Transverse colon (tissue), 4 donors: Measurements from ENCODE around the gene ACKR4. TPM values are rescaled to one million over a fixed set of nuclear protein-coding genes. Genes with fewer than 3 reads are reported as not detected.
A peak's percentile ranks its signal among the peaks of the same experiment; 100 is the strongest.

Source experiments
- DNase-seq: peaks from one replicate; pipeline ENCODE4 v3.0.0-alpha.2; 2019
- H3K27ac ChIP-seq, 4 donors: fragments of 200-600 bp; sonication (generic); 2 replicates each; pipeline ENCODE4 v1.5.1; 2016 to 2018; ENCODE audit warnings: inconsistent platforms in 4 of 4
- H3K27me3 ChIP-seq: fragments of 200-600 bp; sonication (generic); 2 replicates; pipeline ENCODE4 v1.5.1; 2017; ENCODE audit warnings: inconsistent platforms
- H3K36me3 ChIP-seq, 4 donors: fragments of 200-600 bp; sonication (generic); 2 replicates each; pipeline ENCODE4 v1.5.1; 2017 to 2019; ENCODE audit warnings: inconsistent platforms in 4 of 4
- H3K4me1 ChIP-seq, 4 donors: fragments of 200-600 bp; sonication (generic); 2 replicates each; pipeline ENCODE4 v1.5.1; 2017 to 2020; ENCODE audit warnings: inconsistent platforms in 4 of 4
- H3K4me3 ChIP-seq, 4 donors: fragments of 200-600 bp; sonication (generic); 1 replicate in 1 of 4; 2 replicates in 3 of 4; pipeline versions ENCODE4 v1.5.1 to v1.6.1; 2017 to 2019; ENCODE audit warnings: inconsistent platforms in 4 of 4
- H3K9me3 ChIP-seq, 2 donors: fragments of 200-600 bp; sonication (generic); 2 replicates each; pipeline ENCODE4 v1.5.1; 2017 to 2019; ENCODE audit warnings: inconsistent platforms in 2 of 2
- EP300 ChIP-seq: sonication (generic); formaldehyde crosslinking; IDR thresholded peaks from one replicate; pipeline ENCODE4 v1.6.1; 2017; ENCODE audit warnings: antibody characterized with exemption, low read depth
- POLR2A ChIP-seq: fragments of 450-650 bp; IDR thresholded peaks from one replicate; pipeline ENCODE4 v1.6.1; 2016; ENCODE audit warnings: antibody characterized with exemption, mild to moderate bottlenecking, moderate library complexity
- POLR2AphosphoS5 ChIP-seq, 3 donors: sonication (generic); formaldehyde crosslinking; IDR thresholded peaks; one replicate each; pipeline ENCODE4 v1.6.1; 2016; ENCODE audit warnings: antibody characterized with exemption in 3 of 3
- WGBS, 2 donors: methylation state at CpG; one replicate each; pipeline ENCODE4 v1.1.5; 2018; ENCODE audit warnings: low coverage in 1 of 2; 5-methylcytosine and 5-hydroxymethylcytosine counted together
- in situ Hi-C, 4 donors: fragments of 200-750 bp; cut with MboI; loops; one replicate each; pipeline versions ENCODE4 v1.15.0 to v1.15.1; 2017; ENCODE audit warnings: low sequenced_read_pairs in 3 of 4, low pct_ligation_motif_present in 1 of 4, low pct_unique_long_range_greater_than_20kb in 1 of 4
- intact Hi-C: fragments of 100-400 bp; cut with DNase I; formaldehyde crosslinking; loops from one replicate; pipeline ENCODE4 v1.15.1; 2023; ENCODE audit warnings: low total_unique reads
- total RNA-seq, 4 donors: library from RNA; depleted of rRNA; stranded (reverse); fragments of >200 nt; gene quantifications; one replicate each; pipeline ENCODE4 v1.1.0, GENCODE V29; 2016
- TF ChIP-seq, protein P1 (sequence below), 5 experiments: fragments of 200-600 bp in 3 of 5; fragments of 450-650 bp in 2 of 5; sonication (generic) in 3 of 5; IDR thresholded peaks; 1 replicate in 2 of 5; 2 replicates in 3 of 5; pipeline ENCODE4 v1.5.1; 2016 to 2017; ENCODE audit warnings: antibody characterized with exemption in 5 of 5, inconsistent platforms in 3 of 5, mild to moderate bottlenecking in 2 of 5, moderate library complexity in 1 of 5

ACKR4 gene
- total RNA-seq, 4 donors from 2014 or later: 0.95 to 1.4 TPM; not detected in 2

DNA sequence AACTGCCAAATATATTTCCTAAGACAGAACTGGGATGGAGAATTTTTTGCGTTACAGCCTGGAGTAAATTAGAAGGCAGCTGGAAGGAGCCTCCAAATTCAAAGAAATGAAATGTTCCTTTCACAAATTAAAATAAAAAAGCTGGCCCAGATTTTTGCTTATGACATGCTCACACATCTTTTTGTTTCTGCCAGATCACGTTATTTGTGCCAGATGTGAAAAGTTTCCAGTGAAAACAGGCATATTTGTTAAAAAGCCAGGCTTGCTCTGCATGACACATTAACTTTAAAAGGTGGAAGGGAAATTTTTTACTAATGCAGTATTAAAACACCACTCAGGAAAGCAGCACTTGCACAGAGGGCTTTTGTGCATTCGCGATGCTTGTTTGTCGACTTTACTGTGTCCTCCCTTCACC, 23.3 kb upstream of the ACKR4 start:
- H3K27ac ChIP-seq: peak overlapping the region in 2 of 4 donors; percentile 5 to 19
- DNase-seq: no peak
- H3K9me3 ChIP-seq: no peaks in the 10 kb centered on the region
- no peaks in the 10 kb centered on the region for H3K27me3 ChIP-seq
- TF ChIP-seq POLR2A: no peak
- no peak for TF ChIP-seq EP300
- TF ChIP-seq, protein P1, sequence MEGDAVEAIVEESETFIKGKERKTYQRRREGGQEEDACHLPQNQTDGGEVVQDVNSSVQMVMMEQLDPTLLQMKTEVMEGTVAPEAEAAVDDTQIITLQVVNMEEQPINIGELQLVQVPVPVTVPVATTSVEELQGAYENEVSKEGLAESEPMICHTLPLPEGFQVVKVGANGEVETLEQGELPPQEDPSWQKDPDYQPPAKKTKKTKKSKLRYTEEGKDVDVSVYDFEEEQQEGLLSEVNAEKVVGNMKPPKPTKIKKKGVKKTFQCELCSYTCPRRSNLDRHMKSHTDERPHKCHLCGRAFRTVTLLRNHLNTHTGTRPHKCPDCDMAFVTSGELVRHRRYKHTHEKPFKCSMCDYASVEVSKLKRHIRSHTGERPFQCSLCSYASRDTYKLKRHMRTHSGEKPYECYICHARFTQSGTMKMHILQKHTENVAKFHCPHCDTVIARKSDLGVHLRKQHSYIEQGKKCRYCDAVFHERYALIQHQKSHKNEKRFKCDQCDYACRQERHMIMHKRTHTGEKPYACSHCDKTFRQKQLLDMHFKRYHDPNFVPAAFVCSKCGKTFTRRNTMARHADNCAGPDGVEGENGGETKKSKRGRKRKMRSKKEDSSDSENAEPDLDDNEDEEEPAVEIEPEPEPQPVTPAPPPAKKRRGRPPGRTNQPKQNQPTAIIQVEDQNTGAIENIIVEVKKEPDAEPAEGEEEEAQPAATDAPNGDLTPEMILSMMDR (IDR thresholded peaks at IDR 0.05): no peak
- TF ChIP-seq POLR2AphosphoS5 (IDR thresholded peaks at IDR 0.05): no peak
- peaks cover 0 to 13% (median 5%) of the 10 kb centered on the region in 4 donors for H3K36me3 ChIP-seq
- H3K4me3 ChIP-seq: no peak overlapping the region
- intact Hi-C loops (no loop called here), in situ Hi-C loops (no loop called here)
- 85 to 91% methylated on average over 4 to 5 of the region's 5 CpGs for WGBS, 2 donors
- H3K4me1 ChIP-seq: no peaks in the 10 kb centered on the region

DNA sequence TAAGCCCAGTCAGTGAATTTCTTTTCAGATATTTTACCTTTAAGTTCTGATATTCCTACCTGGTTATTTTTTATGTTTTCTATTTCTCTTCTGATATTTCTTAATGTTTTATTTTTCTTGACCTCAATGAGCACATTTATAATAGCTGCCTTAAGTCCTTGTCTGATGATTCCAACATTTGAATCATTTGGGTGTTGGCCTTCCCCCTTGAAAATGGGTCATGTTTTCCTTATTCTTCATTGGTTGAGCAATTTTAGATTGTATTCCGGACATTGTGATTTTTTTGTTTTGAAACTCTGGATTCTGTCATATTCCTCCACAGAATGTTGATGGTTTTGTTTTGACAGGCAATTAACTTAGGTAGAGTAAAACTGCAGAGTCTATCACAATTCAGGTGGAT, 9.7 kb upstream of the ACKR4 start:
- intact Hi-C loops: no loop called here
- Histone ChIP-seq H3K9me3 (no peaks in the 10 kb centered on the region), H3K4me1 (no peaks in the 10 kb centered on the region), H3K27me3 (no peaks in the 10 kb centered on the region), H3K36me3 (no peaks in the 10 kb centered on the region), H3K27ac (no peak overlapping the region), H3K4me3 (no peak overlapping the region)
- in situ Hi-C loops: no loop called here
- no peak for TF ChIP-seq EP300
- no peak for TF ChIP-seq POLR2A
- TF ChIP-seq, protein P1 (IDR thresholded peaks at IDR 0.05): no peak
- TF ChIP-seq POLR2AphosphoS5 (IDR thresholded peaks at IDR 0.05): no peak
- WGBS, 2 donors: 75 to 96% methylated on average over 1 of the region's 1 CpG
- no peak for DNase-seq

DNA sequence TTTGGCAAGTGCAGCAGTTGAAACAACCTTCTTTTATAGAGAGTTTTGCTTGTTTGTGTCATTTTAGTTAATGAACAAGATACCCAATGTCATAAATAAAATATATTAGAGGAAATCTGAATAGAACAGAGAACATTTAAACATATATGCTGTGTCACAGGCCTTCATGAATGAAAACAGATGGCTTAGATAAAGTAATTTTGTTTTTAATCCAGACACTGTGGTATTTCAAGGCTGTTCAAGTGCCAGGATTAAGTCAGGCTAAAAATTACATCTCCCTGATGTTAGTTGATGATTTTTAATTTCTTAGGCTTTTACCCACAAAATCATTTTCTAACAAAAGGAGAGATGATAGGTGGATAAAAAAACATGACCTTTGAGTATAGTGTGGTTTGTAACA, 4.9 kb upstream of the ACKR4 start:
- DNase-seq: no peak

DNA sequence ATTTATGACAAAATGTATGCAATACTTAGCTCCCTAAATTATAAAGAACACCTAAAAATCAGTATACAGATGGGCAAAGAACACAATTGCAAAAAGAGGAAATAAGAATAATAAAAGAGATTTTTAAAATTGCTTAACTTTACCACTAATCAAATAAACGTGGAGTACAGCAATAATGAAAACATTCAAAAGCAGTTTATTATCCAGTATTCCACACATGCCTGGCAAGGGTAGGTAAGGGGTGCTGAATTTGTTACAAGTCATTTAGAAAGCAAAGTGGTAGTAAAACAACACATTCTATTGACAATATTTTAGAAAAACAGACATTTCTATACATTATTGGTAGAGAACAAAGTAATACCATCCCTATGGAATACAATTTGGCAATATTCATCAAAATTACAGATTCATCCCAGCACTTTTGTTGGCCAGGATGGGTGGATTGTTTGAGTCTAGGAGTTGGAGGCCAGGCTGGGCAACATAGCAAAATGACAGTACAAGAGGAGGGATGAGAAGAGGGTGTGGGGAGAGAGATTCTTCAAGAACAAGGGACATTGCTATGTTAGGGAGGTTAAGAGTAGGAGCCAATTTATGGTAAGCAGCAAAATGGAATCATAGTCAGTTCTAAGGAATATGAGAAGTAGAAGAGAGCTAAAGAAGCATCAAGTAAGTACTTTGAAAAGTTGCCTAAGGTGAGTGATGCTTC, 3.7 kb upstream of the ACKR4 start:
- H3K4me1 ChIP-seq: peaks cover 0 to 13% (median 4%) of the 10 kb centered on the region in 4 donors
- no peaks in the 10 kb centered on the region for H3K27me3 ChIP-seq
- H3K4me3 ChIP-seq: no peak overlapping the region
- H3K9me3 ChIP-seq: no peaks in the 10 kb centered on the region
- DNase-seq: no peak
- intact Hi-C loops (no loop called here), in situ Hi-C loops (no loop called here)
- TF ChIP-seq, protein P1 (IDR thresholded peaks at IDR 0.05): no peak
- no peak for TF ChIP-seq EP300
- no peak for TF ChIP-seq POLR2A
- no peaks in the 10 kb centered on the region for H3K36me3 ChIP-seq
- peak overlapping the region in 1 of 4 donors; percentile 0 for H3K27ac ChIP-seq
- WGBS, 2 donors: 31 to 43% methylated on average over 1 of the region's 1 CpG

More for the DNA sequence above, 4.9 kb upstream of the ACKR4 start:
- in situ Hi-C loops (no loop called here), intact Hi-C loops (no loop called here)
- Histone ChIP-seq H3K36me3 (no peaks in the 10 kb centered on the region), H3K9me3 (no peaks in the 10 kb centered on the region), H3K27ac (no peak overlapping the region), H3K4me1 (peaks cover 0 to 6% (median 0%) of the 10 kb centered on the region in 4 donors), H3K4me3 (no peak overlapping the region), H3K27me3 (no peaks in the 10 kb centered on the region)
- TF ChIP-seq EP300 (no peak), POLR2AphosphoS5 (IDR thresholded peaks at IDR 0.05) (no peak), POLR2A (no peak)
- TF ChIP-seq, protein P1 (IDR thresholded peaks at IDR 0.05): no peak
